ENCODE measurements around the gene ANKRD9. TPM values are rescaled to one million over a fixed set of nuclear protein-coding genes. Genes with fewer than 3 reads are reported as not detected.
A peak's percentile ranks its signal among the peaks of the same experiment; 100 is the strongest.

Gene ANKRD9
- total and polyA plus RNA-seq, 2 of the 13 experiments (the other 11 are each of a cell fraction or from before 2014, with no cell fraction given): 10.0 to 15.0 TPM

DNA sequence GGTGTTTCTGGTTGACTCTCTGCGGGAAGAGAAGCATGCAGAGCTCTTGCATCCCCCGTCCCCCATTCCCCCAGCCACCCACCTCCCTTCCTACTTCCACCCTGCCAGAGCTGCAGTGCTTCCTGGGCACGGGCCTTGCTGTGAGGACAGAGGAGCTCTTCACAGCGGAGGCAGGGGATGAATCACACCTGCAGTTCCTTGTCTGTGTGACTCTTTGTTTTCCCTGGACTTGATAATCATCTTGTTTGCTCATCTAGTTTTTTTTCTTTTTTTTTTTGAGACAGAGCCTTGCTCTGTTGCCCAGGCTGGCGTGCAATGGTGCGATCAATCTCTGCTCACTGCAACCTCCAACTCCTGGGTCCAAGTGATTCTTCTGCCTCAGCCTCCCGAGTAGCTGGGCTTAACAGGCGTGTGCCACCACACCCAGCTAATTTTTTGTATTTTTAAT lies 27.8 kb downstream of the ANKRD9 start (continued):
- TF ChIP-seq, protein P1, sequence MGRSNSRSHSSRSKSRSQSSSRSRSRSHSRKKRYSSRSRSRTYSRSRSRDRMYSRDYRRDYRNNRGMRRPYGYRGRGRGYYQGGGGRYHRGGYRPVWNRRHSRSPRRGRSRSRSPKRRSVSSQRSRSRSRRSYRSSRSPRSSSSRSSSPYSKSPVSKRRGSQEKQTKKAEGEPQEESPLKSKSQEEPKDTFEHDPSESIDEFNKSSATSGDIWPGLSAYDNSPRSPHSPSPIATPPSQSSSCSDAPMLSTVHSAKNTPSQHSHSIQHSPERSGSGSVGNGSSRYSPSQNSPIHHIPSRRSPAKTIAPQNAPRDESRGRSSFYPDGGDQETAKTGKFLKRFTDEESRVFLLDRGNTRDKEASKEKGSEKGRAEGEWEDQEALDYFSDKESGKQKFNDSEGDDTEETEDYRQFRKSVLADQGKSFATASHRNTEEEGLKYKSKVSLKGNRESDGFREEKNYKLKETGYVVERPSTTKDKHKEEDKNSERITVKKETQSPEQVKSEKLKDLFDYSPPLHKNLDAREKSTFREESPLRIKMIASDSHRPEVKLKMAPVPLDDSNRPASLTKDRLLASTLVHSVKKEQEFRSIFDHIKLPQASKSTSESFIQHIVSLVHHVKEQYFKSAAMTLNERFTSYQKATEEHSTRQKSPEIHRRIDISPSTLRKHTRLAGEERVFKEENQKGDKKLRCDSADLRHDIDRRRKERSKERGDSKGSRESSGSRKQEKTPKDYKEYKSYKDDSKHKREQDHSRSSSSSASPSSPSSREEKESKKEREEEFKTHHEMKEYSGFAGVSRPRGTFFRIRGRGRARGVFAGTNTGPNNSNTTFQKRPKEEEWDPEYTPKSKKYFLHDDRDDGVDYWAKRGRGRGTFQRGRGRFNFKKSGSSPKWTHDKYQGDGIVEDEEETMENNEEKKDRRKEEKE (IDR thresholded peaks at IDR 0.05): no peak
- TF ChIP-seq MAFF (IDR thresholded peaks at IDR 0.05; ENCODE audit: low read depth, low read length) (no peak), ZNF431 (CRISPR knock-in tag; IDR thresholded peaks at IDR 0.05; ENCODE audit: borderline replicate concordance, low read depth) (no peak), STAG1 (CRISPR knock-in tag; IDR thresholded peaks at IDR 0.05) (no peak), SIN3B (IDR thresholded peaks at IDR 0.05; ENCODE audit: low read length) (no peak), ZNF589 (CRISPR knock-in tag; conservative IDR thresholded peaks at IDR 0.05) (no peak), KDM5B (CRISPR knock-in tag; IDR thresholded peaks at IDR 0.05; ENCODE audit: borderline replicate concordance) (no peak), HMG20B (CRISPR knock-in tag; conservative IDR thresholded peaks at IDR 0.05) (peak; percentile 63), ZNF782 (CRISPR knock-in tag; IDR thresholded peaks at IDR 0.05; ENCODE audit: borderline replicate concordance) (no peak), PLRG1 (conservative IDR thresholded peaks at IDR 0.05) (no peak), CHCHD3 (CRISPR knock-in tag; IDR thresholded peaks at IDR 0.05) (no peak), RXRA (CRISPR knock-in tag; IDR thresholded peaks at IDR 0.05) (no peak), FOXJ3 (CRISPR knock-in tag; IDR thresholded peaks at IDR 0.05; ENCODE audit: borderline replicate concordance) (no peak), JARID2 (CRISPR knock-in tag; IDR thresholded peaks at IDR 0.05; ENCODE audit: insufficient replicate concordance) (no peak), NFIB (CRISPR knock-in tag; IDR thresholded peaks at IDR 0.05; ENCODE audit: borderline replicate concordance) (no peak), ZNF775 (CRISPR knock-in tag; IDR thresholded peaks at IDR 0.05; ENCODE audit: borderline replicate concordance) (no peak), NR3C1 (CRISPR knock-in tag; IDR thresholded peaks at IDR 0.05) (no peak)
- TF ChIP-seq, protein P2, sequence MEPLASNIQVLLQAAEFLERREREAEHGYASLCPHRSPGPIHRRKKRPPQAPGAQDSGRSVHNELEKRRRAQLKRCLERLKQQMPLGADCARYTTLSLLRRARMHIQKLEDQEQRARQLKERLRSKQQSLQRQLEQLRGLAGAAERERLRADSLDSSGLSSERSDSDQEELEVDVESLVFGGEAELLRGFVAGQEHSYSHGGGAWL (CRISPR knock-in tag; IDR thresholded peaks at IDR 0.05): no peak
- TF ChIP-seq, protein P3, sequence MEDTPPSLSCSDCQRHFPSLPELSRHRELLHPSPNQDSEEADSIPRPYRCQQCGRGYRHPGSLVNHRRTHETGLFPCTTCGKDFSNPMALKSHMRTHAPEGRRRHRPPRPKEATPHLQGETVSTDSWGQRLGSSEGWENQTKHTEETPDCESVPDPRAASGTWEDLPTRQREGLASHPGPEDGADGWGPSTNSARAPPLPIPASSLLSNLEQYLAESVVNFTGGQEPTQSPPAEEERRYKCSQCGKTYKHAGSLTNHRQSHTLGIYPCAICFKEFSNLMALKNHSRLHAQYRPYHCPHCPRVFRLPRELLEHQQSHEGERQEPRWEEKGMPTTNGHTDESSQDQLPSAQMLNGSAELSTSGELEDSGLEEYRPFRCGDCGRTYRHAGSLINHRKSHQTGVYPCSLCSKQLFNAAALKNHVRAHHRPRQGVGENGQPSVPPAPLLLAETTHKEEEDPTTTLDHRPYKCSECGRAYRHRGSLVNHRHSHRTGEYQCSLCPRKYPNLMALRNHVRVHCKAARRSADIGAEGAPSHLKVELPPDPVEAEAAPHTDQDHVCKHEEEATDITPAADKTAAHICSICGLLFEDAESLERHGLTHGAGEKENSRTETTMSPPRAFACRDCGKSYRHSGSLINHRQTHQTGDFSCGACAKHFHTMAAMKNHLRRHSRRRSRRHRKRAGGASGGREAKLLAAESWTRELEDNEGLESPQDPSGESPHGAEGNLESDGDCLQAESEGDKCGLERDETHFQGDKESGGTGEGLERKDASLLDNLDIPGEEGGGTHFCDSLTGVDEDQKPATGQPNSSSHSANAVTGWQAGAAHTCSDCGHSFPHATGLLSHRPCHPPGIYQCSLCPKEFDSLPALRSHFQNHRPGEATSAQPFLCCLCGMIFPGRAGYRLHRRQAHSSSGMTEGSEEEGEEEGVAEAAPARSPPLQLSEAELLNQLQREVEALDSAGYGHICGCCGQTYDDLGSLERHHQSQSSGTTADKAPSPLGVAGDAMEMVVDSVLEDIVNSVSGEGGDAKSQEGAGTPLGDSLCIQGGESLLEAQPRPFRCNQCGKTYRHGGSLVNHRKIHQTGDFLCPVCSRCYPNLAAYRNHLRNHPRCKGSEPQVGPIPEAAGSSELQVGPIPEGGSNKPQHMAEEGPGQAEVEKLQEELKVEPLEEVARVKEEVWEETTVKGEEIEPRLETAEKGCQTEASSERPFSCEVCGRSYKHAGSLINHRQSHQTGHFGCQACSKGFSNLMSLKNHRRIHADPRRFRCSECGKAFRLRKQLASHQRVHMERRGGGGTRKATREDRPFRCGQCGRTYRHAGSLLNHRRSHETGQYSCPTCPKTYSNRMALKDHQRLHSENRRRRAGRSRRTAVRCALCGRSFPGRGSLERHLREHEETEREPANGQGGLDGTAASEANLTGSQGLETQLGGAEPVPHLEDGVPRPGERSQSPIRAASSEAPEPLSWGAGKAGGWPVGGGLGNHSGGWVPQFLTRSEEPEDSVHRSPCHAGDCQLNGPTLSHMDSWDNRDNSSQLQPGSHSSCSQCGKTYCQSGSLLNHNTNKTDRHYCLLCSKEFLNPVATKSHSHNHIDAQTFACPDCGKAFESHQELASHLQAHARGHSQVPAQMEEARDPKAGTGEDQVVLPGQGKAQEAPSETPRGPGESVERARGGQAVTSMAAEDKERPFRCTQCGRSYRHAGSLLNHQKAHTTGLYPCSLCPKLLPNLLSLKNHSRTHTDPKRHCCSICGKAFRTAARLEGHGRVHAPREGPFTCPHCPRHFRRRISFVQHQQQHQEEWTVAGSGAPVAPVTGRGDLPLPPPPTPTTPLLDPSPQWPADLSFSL (CRISPR knock-in tag; IDR thresholded peaks at IDR 0.05): no peak
- TF ChIP-seq, protein P4, sequence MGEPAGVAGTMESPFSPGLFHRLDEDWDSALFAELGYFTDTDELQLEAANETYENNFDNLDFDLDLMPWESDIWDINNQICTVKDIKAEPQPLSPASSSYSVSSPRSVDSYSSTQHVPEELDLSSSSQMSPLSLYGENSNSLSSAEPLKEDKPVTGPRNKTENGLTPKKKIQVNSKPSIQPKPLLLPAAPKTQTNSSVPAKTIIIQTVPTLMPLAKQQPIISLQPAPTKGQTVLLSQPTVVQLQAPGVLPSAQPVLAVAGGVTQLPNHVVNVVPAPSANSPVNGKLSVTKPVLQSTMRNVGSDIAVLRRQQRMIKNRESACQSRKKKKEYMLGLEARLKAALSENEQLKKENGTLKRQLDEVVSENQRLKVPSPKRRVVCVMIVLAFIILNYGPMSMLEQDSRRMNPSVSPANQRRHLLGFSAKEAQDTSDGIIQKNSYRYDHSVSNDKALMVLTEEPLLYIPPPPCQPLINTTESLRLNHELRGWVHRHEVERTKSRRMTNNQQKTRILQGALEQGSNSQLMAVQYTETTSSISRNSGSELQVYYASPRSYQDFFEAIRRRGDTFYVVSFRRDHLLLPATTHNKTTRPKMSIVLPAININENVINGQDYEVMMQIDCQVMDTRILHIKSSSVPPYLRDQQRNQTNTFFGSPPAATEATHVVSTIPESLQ (CRISPR knock-in tag; conservative IDR thresholded peaks at IDR 0.05): no peak
